Cardiac muscle cell (in vitro differentiated cells and primary cell): ENCODE data around the gene INPP5F. TPM values are rescaled to one million over a fixed set of nuclear protein-coding genes. Genes with fewer than 3 reads are reported as not detected.
A peak's percentile ranks its signal among the peaks of the same experiment; 100 is the strongest.

ENCODE experiments used
- DNase-seq, 2 donors: peaks; one replicate each; pipeline versions ENCODE4 v3.0.0 to v3.0.0-alpha.2; 2010 to 2017; ENCODE audit warnings: low read depth in 1 of 2, low spot score in 1 of 2
- H3K27ac ChIP-seq: fragments of 200-600 bp; sonication (generic); 2 replicates; pipeline ENCODE4 v1.5.1; 2016
- H3K27me3 ChIP-seq: fragments of 200-600 bp; sonication (generic); 2 replicates; pipeline ENCODE4 v1.6.0; 2016; ENCODE audit warnings: control low read depth
- H3K36me3 ChIP-seq: fragments of 200-600 bp; sonication (generic); 2 replicates; pipeline ENCODE4 v1.5.1; 2016; ENCODE audit warnings: control low read depth
- H3K4me1 ChIP-seq: fragments of 200-600 bp; sonication (generic); 2 replicates; pipeline ENCODE4 v1.8.1; 2017; ENCODE audit warnings: low read depth, mild to moderate bottlenecking, mixed run types
- H3K4me3 ChIP-seq: fragments of 200-600 bp; sonication (generic); 2 replicates; pipeline ENCODE4 v1.5.1; 2016; ENCODE audit warnings: mild to moderate bottlenecking
- H3K9me3 ChIP-seq: fragments of 200-600 bp; sonication (generic); 2 replicates; pipeline ENCODE4 v1.5.1; 2017; ENCODE audit warnings: low read depth, mild to moderate bottlenecking, control low read depth
- CTCF ChIP-seq: IDR thresholded peaks from 2 replicates; pipeline ENCODE4 v1.5.1; 2012; ENCODE audit warnings: low read depth, mild to moderate bottlenecking, low read length
- polyA plus RNA-seq: library from polyadenylated mRNA; unstranded; fragments of >200 nt; fragmentation: Nextera tagmentation; extraction: Ambion mirVana; gene quantifications from 2 replicates; pipeline ENCODE4 v1.2.1, GENCODE V29; 2016
- total RNA-seq: library from RNA; depleted of rRNA; stranded (reverse); fragments of >200 nt; gene quantifications from 2 replicates; pipeline ENCODE4 v1.2.3, GENCODE V29; 2016

Gene INPP5F
- total and polyA plus RNA-seq, 2 experiments from 2014 or later, result 10.2 to 15.7 TPM

GRCh38 chr10:119829429-119829828, 103.6 kb downstream of the INPP5F start:
- peaks cover 42% of the 10 kb centered on the region for H3K36me3 ChIP-seq
- DNase-seq, result no peak
- H3K4me3 ChIP-seq, result no peak overlapping the region
- H3K27ac ChIP-seq, result peak overlapping the region; percentile 1
- no peak for TF ChIP-seq CTCF
- no peaks in the 10 kb centered on the region for H3K27me3 ChIP-seq
- H3K9me3 ChIP-seq, result no peaks in the 10 kb centered on the region
- H3K4me1 ChIP-seq, result no peaks in the 10 kb centered on the region

GRCh38 chr10:119830851-119831250, 105.0 kb downstream of the INPP5F start:
- Histone ChIP-seq H3K36me3 (peaks cover 47% of the 10 kb centered on the region), H3K4me3 (no peak overlapping the region), H3K9me3 (no peaks in the 10 kb centered on the region), H3K27ac (no peak overlapping the region), H3K27me3 (no peaks in the 10 kb centered on the region), H3K4me1 (no peaks in the 10 kb centered on the region)
- no peak for TF ChIP-seq CTCF
- DNase-seq, result no peak

- Histone ChIP-seq H3K4me1 (no peaks in the 10 kb centered on the region), H3K9me3 (no peaks in the 10 kb centered on the region), H3K36me3 (peaks cover 53% of the 10 kb centered on the region), H3K27me3 (no peaks in the 10 kb centered on the region), H3K4me3 (no peak overlapping the region), H3K27ac (no peak overlapping the region)
- no peak for DNase-seq
- no peak for TF ChIP-seq CTCF
Measured at GRCh38 chr10:119831656-119832055, 105.8 kb downstream of the INPP5F start.

- Histone ChIP-seq H3K27me3 (no peaks in the 10 kb centered on the region), H3K4me1 (no peaks in the 10 kb centered on the region), H3K4me3 (no peak overlapping the region), H3K27ac (no peak overlapping the region), H3K36me3 (peaks cover 59% of the 10 kb centered on the region), H3K9me3 (no peaks in the 10 kb centered on the region)
- no peak for DNase-seq
- TF ChIP-seq CTCF, result no peak
Measured at GRCh38 chr10:119832951-119833350, 107.1 kb downstream of the INPP5F start.

- no peaks in the 10 kb centered on the region for H3K4me1 ChIP-seq
- H3K27ac ChIP-seq, result no peak overlapping the region
- no peaks in the 10 kb centered on the region for H3K9me3 ChIP-seq
- H3K36me3 ChIP-seq, result peaks cover 60% of the 10 kb centered on the region
- no peak for DNase-seq
- no peaks in the 10 kb centered on the region for H3K27me3 ChIP-seq
- no peak for TF ChIP-seq CTCF
- no peak overlapping the region for H3K4me3 ChIP-seq
Measured at GRCh38 chr10:119834188-119834587, 108.3 kb downstream of the INPP5F start.

GRCh38 chr10:119845656-119846055, 119.8 kb downstream of the INPP5F start:
- no peak overlapping the region for H3K27ac ChIP-seq
- no peak overlapping the region for H3K4me3 ChIP-seq
- no peaks in the 10 kb centered on the region for H3K4me1 ChIP-seq
- H3K9me3 ChIP-seq, result no peaks in the 10 kb centered on the region
- H3K27me3 ChIP-seq, result no peaks in the 10 kb centered on the region
- DNase-seq, result no peak
- peaks cover 80% of the 10 kb centered on the region for H3K36me3 ChIP-seq
- no peak for TF ChIP-seq CTCF
